Subcutaneous adipose tissue (tissue), 4 donors: ENCODE measurements around the gene SKAP1. TPM values are rescaled to one million over a fixed set of nuclear protein-coding genes. Genes with fewer than 3 reads are reported as not detected.

ENCODE experiments used
- CTCF ChIP-seq: fragments of 450-650 bp; IDR thresholded peaks from one replicate; pipeline ENCODE4 v1.5.1; 2016; ENCODE audit warnings: low read depth, mild to moderate bottlenecking, control low read depth, antibody characterized with exemption, moderate library complexity
- total RNA-seq, 4 donors: library from RNA; depleted of rRNA; stranded (reverse); fragments of >200 nt; gene quantifications; one replicate each; pipeline ENCODE4 v1.1.0, GENCODE V29; 2016

The SKAP1 gene
- total RNA-seq, 4 donors from 2014 or later = 2.5 to 3.9 (median 3.1) TPM; not detected in 1

- TF ChIP-seq CTCF = no peak
Measured at GRCh38 chr17:48209973-48210372, 220.0 kb downstream of the SKAP1 start.

GRCh38 chr17:48207776-48208544 lies 222.1 kb downstream of the SKAP1 start:
- no peak for TF ChIP-seq CTCF

- TF ChIP-seq CTCF = no peak
Measured at GRCh38 chr17:48202959-48203358, 227.1 kb downstream of the SKAP1 start.

- TF ChIP-seq CTCF = no peak
Measured at GRCh38 chr17:48198950-48199541, 231.0 kb downstream of the SKAP1 start.

GRCh38 chr17:48195910-48196309 lies 234.1 kb downstream of the SKAP1 start:
- no peak for TF ChIP-seq CTCF

GRCh38 chr17:48194097-48194550 lies 235.9 kb downstream of the SKAP1 start:
- no peak for TF ChIP-seq CTCF

- TF ChIP-seq CTCF = no peak
Measured at GRCh38 chr17:48192321-48192731, 237.7 kb downstream of the SKAP1 start.
